ENCODE data around the gene NOP56. TPM values are rescaled to one million over a fixed set of nuclear protein-coding genes. Genes with fewer than 3 reads are reported as not detected.
A peak's percentile ranks its signal among the peaks of the same experiment; 100 is the strongest.

The NOP56 gene
- total and polyA plus RNA-seq, 9 of the 15 experiments (the other 6 are each of a cell fraction or from before 2014, with no cell fraction given) = 295 to 697 (median 439) TPM

DNA sequence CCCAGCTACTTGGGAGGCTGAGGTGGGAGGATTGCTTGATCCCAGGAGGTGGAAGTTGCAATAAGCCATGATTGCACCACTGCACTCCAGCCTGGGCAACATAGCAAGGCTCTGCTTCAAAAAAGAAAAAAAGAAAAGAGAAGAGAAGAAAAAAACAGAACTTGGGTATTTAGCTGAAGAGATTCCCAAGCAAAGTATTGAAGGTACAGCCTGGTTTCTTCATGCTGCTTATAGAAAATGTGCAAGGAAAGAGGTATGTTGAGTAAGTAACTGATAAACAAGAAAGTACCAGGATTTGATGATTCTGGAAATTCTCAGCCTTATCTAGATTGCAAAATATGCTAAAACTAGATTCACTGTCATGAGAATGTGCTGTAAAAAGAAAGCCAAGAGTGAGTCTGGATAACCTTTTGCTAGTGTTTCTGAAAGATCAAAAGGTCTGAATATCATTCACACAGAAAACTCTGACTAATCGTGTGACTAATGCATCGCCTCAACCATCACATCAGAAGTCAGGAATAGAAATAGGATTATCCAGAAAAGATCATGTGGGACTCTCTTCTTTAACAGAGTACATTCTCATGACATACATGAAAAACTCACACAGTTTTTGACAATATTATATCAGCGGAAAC lies 32.4 kb upstream of the NOP56 start:
- no peak for FAIRE-seq
- Histone ChIP-seq H3K4me2 (ENCODE audit: insufficient read depth, low read length) (no peak overlapping the region), H3K27ac (ENCODE audit: extremely low read depth, low read depth, low read length) (no peak overlapping the region), H3K36me3 (ENCODE audit: control insufficient read depth, insufficient read depth, low read length) (no peaks in the 10 kb centered on the region), H3K4me1 (replicated peaks in 1 of 2; ENCODE audit: control insufficient read depth in 2 of 2, insufficient read depth in 2 of 2, low read length in 2 of 2) (no peaks in the 10 kb centered on the region), H2AFZ (ENCODE audit: low read depth, low read length) (no peak overlapping the region), H4K20me1 (replicated peaks; ENCODE audit: control insufficient read depth, insufficient read depth, low read length) (no peaks in the 10 kb centered on the region), H3K9me3 (replicated peaks; ENCODE audit: control insufficient read depth, insufficient read depth, low read depth, low read length) (no peaks in the 10 kb centered on the region), H3K4me3 (no peak overlapping the region), H3K79me2 (ENCODE audit: control insufficient read depth, insufficient read depth, low read length) (no peaks in the 10 kb centered on the region), H3K9ac (ENCODE audit: insufficient read depth in 1 of 2, low read depth in 2 of 2, low read length in 2 of 2) (no peak overlapping the region), H3K27me3 (ENCODE audit: control insufficient read depth in 2 of 2, insufficient read depth in 2 of 2, low read length in 2 of 2) (peaks cover 23 to 27% of the 10 kb centered on the region in 2 experiments), H3K9me1 (ENCODE audit: control insufficient read depth, insufficient read depth, low read length) (no peaks in the 10 kb centered on the region)
- TF ChIP-seq, protein P1, sequence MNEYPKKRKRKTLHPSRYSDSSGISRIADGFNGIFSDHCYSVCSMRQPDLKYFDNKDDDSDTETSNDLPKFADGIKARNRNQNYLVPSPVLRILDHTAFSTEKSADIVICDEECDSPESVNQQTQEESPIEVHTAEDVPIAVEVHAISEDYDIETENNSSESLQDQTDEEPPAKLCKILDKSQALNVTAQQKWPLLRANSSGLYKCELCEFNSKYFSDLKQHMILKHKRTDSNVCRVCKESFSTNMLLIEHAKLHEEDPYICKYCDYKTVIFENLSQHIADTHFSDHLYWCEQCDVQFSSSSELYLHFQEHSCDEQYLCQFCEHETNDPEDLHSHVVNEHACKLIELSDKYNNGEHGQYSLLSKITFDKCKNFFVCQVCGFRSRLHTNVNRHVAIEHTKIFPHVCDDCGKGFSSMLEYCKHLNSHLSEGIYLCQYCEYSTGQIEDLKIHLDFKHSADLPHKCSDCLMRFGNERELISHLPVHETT (CRISPR knock-in tag; conservative IDR thresholded peaks at IDR 0.05 in 1 of 2, IDR thresholded peaks at IDR 0.05 in 1 of 2) = no peak
- TF ChIP-seq FOSL1 (tag; conservative IDR thresholded peaks at IDR 0.05) = peak; percentile 53
- ATAC-seq = no peak
- ChIA-PET POLR2A (no interaction called here), CTCF (ENCODE audit: low intra/inter-chr PET ratio) (no interaction called here)
- WGBS (ENCODE audit: insufficient coverage, low coverage, missing lambda C conversion rate) = 0% methylated on average over 3 of the region's 3 CpGs
- no peak for DNase-seq (ENCODE audit: extremely low read depth in 1 of 4, low spot score in 3 of 4)
- in situ Hi-C loops (cut with MboI) = no loop called here
- BruUV-seq (replicated peaks) = no TSS peak
- intact Hi-C loops (cut with micrococcal nuclease) = no loop called here

DNA sequence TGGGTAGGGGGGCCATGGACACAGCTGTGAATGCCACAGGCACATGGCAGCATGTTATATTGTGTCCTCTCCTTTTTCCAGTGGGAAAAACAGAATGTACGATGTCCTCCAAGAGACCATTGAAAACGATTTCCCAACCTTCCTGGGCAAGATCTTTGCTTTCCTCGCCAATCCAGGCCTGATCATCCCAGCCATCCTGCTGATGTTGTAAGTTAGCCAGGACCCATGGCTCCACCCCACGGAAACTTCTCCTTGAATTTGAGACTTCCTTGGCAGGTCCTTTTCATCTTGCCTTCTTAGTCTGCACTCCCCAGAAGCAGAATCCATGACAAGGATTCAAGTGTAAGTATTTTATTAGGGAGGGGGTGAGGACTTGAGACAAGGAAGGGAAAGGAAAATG lies 28.2 kb upstream of the NOP56 start:
- Histone ChIP-seq H2AFZ (ENCODE audit: low read depth, low read length) (no peak overlapping the region), H3K4me2 (ENCODE audit: insufficient read depth, low read length) (no peak overlapping the region), H3K9me1 (ENCODE audit: control insufficient read depth, insufficient read depth, low read length) (no peaks in the 10 kb centered on the region), H3K36me3 (ENCODE audit: control insufficient read depth, insufficient read depth, low read length) (no peaks in the 10 kb centered on the region), H3K9ac (ENCODE audit: insufficient read depth in 1 of 2, low read depth in 2 of 2, low read length in 2 of 2) (no peak overlapping the region), H3K9me3 (replicated peaks; ENCODE audit: control insufficient read depth, insufficient read depth, low read depth, low read length) (no peaks in the 10 kb centered on the region), H4K20me1 (replicated peaks; ENCODE audit: control insufficient read depth, insufficient read depth, low read length) (no peaks in the 10 kb centered on the region), H3K4me3 (no peak overlapping the region), H3K79me2 (ENCODE audit: control insufficient read depth, insufficient read depth, low read length) (no peaks in the 10 kb centered on the region), H3K4me1 (replicated peaks in 1 of 2; ENCODE audit: control insufficient read depth in 2 of 2, insufficient read depth in 2 of 2, low read length in 2 of 2) (no peaks in the 10 kb centered on the region), H3K27ac (ENCODE audit: extremely low read depth, low read depth, low read length) (no peak overlapping the region), H3K27me3 (ENCODE audit: control insufficient read depth in 2 of 2, insufficient read depth in 2 of 2, low read length in 2 of 2) (peaks cover 10 to 11% of the 10 kb centered on the region in 2 experiments; a peak in 3 of 5 replicates)
- CTCF ChIA-PET (ENCODE audit: low intra/inter-chr PET ratio) = no interaction called here
- BruUV-seq (replicated peaks) = no TSS peak
- ATAC-seq (no peak), DNase-seq (ENCODE audit: extremely low read depth in 1 of 4, low spot score in 3 of 4) (no peak), FAIRE-seq (no peak)
- intact Hi-C loops (cut with micrococcal nuclease) = no loop called here
- WGBS (ENCODE audit: insufficient coverage, low coverage, missing lambda C conversion rate) = 3% methylated on average over 4 of the region's 4 CpGs
- POLR2A ChIA-PET = interaction anchor here (1.4 kb wide), 1 partner anchor 12 kb away, joined by 4 read pairs; no protein-coding TSS in a partner anchor
- in situ Hi-C loops (cut with MboI) = no loop called here
- no peak for TF ChIP-seq ZNF311 (CRISPR knock-in tag; IDR thresholded peaks at IDR 0.05)
- TF ChIP-seq MTA1 (IDR thresholded peaks at IDR 0.05; ENCODE audit: borderline replicate concordance) = no peak
- no peak for TF ChIP-seq ZNF436 (CRISPR knock-in tag; IDR thresholded peaks at IDR 0.05)
- TF ChIP-seq ZC3H11A (IDR thresholded peaks at IDR 0.05; ENCODE audit: low read depth, low read length) = no peak
- TF ChIP-seq, protein P2, sequence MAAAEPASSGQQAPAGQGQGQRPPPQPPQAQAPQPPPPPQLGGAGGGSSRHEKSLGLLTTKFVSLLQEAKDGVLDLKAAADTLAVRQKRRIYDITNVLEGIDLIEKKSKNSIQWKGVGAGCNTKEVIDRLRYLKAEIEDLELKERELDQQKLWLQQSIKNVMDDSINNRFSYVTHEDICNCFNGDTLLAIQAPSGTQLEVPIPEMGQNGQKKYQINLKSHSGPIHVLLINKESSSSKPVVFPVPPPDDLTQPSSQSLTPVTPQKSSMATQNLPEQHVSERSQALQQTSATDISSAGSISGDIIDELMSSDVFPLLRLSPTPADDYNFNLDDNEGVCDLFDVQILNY (CRISPR knock-in tag; IDR thresholded peaks at IDR 0.05) = no peak
- TF ChIP-seq TOE1 (IDR thresholded peaks at IDR 0.05; ENCODE audit: borderline replicate concordance) = no peak
- no peak for TF ChIP-seq TOE1 (CRISPR knock-in tag; IDR thresholded peaks at IDR 0.05; ENCODE audit: borderline replicate concordance, low read depth)
- TF ChIP-seq STAT6 (CRISPR knock-in tag; IDR thresholded peaks at IDR 0.05) = no peak

Data from K562 (cell line).